ENCODE results near the gene MRPS23.

Gene MRPS23

DNA sequence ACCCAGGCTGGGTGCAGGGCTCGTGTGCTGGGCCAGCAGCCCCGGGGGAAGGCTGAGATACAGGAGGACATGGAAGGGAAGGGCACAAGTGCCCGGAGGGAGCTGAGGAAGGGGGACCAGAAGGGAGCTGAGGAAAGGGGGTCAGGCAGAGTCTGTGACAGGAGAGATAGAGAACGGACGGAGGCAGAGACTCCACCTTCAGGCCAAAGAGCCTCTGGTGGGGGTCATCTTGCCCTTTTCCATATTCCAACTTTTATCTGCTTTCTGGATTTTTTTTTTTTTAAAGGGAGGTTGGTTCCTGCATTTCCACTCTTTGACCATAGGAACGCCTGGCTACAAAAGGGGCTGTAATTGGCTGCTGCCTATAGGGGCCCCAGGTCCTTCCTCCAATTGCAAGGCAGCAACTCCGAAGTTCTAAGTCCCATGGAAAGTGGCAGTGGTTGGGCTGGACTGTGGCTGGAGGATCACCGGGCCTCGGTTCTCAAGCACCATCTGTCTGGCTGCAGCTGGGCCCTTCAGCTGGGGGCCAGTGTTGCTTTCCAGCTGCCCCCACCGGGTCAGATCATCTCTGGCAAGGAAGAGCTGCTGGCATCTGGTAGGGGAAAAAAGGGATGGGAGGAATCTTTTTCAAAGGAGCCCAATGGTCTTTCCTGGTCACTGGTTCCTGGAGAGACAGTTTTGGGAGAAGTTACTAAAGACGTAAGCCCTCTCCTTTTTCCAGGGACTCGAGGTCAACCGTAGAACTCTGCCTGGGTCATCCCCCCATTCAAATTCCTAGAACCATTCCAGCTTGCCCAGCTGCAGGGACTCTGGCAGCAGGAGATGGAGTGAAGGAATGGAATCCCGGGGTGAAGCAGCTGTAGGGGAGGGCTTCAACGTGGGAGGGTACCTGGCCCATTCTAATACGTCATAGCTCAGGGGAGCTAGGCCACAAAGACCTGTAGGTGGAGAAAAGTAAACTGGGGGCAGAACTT lies 13.1 kb upstream of the MRPS23 start:
- WGBS, 2 experiments = 54% methylated on average over 16 of the region's 16 CpGs
- H3K27me3 ChIP-seq (ENCODE audit: control insufficient read depth, insufficient read depth, low read length, poor library complexity, severe bottlenecking) = peaks cover 55% of the 10 kb centered on the region

DNA sequence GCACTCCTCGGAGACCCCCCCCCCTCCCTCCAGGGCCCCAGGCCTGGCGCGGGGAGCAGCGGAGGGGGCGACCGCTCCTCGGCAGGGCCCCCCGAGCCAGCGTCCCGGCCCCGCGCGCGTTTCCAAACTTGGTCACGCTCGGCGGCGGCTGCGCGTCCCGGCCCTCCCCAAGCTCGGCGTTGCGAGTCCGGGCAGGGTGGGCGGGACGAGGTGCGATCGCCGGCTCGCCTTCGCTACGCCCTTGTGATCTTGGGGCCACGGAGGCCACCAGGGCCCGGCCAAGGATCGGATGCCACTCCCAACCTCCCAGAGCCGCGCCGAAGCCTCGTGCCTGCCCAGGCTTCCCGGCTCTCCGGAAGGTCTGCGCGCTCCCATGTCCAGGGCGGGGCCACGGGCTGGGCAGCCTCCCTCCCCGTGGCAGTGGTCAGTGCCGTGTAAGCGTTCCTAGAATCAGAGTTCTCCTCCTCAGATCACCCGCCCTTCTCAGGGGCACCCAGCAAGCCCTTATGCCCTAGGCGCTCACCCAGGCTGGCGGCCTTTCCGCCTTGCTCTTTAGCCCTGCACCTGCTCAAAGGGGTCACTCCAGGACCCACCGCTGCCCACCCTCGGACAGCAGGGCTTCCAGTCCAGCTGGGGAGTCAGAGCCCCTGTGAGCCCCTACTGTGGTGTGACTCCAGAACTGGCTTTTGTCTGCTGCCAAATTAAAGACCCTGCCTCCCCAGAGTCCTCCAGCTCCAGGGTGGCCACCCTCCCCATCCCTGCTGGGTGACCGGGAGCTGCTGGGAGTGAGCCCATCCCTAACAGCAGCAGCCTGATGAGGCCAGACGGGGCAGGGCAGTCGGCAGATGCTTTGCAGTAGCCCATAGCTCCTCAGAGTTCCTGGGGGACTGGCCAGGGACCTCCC lies 12.2 kb upstream of the MRPS23 start:
- Histone ChIP-seq H3K27ac (ENCODE audit: insufficient read depth, low read depth, low read length, poor library complexity, severe bottlenecking) (no peak overlapping the region), H3K9me3 (ENCODE audit: control insufficient read depth, low read length) (no peaks in the 10 kb centered on the region), H3K4me1 (ENCODE audit: control insufficient read depth, insufficient read depth, low read length) (peaks cover 28% of the 10 kb centered on the region), H3K4me3 (ENCODE audit: insufficient read depth, low read depth, low read length) (peak overlapping the region; percentile 36), H3K36me3 (ENCODE audit: control insufficient read depth, insufficient read depth, low read length) (no peaks in the 10 kb centered on the region), H3K27me3 (ENCODE audit: control insufficient read depth, insufficient read depth, low read length, poor library complexity, severe bottlenecking) (peaks cover 55% of the 10 kb centered on the region)
- 10 to 12% methylated on average over 58 of the region's 58 CpGs for WGBS, 2 experiments

More for the DNA sequence above, 13.1 kb upstream of the MRPS23 start:
- Histone ChIP-seq H3K4me1 (ENCODE audit: control insufficient read depth, insufficient read depth, low read length) (peaks cover 30% of the 10 kb centered on the region), H3K4me3 (ENCODE audit: insufficient read depth, low read depth, low read length) (no peak overlapping the region), H3K27ac (ENCODE audit: insufficient read depth, low read depth, low read length, poor library complexity, severe bottlenecking) (no peak overlapping the region), H3K9me3 (ENCODE audit: control insufficient read depth, low read length) (no peaks in the 10 kb centered on the region), H3K36me3 (ENCODE audit: control insufficient read depth, insufficient read depth, low read length) (no peaks in the 10 kb centered on the region)

DNA sequence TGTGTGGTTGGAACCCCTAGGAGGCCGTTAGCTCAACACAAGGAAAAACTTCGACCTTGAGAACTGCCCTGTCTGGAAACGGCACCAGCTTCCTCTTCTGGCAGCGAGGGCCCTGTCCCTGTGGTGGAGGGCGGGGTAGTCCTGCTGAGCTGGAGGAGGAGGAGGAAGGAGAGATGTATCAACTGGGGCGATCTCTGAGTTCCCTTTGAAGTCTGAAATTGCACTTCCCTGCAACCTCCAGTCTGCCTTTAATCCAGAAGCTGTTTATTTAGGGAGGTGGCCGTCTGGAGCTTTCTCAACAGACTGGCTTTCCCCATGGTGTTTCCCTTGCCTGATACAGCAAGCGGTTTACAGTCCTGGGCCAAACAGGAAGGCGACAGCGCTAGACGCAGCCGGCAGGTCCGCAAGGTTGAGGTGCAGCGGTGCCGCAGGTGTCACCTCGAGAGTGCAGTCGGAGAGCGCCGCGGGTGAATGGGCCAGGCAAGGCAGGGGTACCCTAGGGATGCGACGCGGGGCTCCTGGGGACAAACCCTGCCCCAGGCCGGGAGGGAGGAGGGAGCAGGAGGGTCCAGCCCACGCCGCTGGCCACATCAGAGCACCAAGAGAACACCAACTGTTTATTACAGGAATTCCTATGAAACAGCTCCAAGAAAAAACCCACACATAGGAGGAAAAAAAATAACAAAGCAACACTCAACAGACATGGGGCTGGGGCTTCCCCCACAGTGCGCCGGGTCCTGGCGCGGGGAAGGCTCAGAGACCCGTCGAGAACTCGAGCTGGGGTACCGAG lies 11.4 kb upstream of the MRPS23 start:
- H3K4me1 ChIP-seq (ENCODE audit: control insufficient read depth, insufficient read depth, low read length) = peaks cover 28% of the 10 kb centered on the region
- H3K9me3 ChIP-seq (ENCODE audit: control insufficient read depth, low read length) = no peaks in the 10 kb centered on the region
- peaks cover 55% of the 10 kb centered on the region for H3K27me3 ChIP-seq (ENCODE audit: control insufficient read depth, insufficient read depth, low read length, poor library complexity, severe bottlenecking)
- 4 to 5% methylated on average over 34 of the region's 34 CpGs for WGBS, 2 experiments
- no peaks in the 10 kb centered on the region for H3K36me3 ChIP-seq (ENCODE audit: control insufficient read depth, insufficient read depth, low read length)
- peak overlapping the region; percentile 36 for H3K4me3 ChIP-seq (ENCODE audit: insufficient read depth, low read depth, low read length)
- no peak overlapping the region for H3K27ac ChIP-seq (ENCODE audit: insufficient read depth, low read depth, low read length, poor library complexity, severe bottlenecking)

DNA sequence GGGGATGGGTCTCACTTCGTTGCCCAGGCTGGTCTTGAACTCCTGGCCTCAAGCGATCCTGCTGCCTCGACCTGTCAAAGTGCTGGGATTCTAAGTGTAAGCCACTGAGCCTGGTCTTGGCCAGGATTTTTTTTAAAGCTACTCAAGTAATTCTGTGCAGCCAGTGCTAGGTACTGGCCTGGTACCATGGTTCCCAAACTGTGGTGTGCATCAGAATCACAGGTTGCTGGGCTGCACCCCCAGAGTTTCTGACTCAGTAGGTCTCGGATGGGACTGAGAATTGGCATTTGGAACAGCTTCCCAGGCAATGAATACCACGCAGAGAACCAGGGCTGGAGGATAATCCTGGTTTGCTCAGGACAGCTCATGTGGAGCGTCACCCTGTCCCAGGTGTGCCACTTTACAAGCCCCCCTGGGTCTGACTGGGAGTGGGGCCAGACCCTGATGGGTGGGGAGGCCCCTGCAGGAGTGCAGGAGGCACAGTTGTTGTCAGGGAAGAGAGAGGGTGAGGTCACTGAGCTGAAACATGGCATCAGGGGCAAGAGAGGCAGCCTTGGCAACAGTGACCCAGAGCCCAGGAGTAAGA lies 10.7 kb upstream of the MRPS23 start:
- WGBS, 2 experiments = 85 to 86% methylated on average over 6 of the region's 6 CpGs
- Histone ChIP-seq H3K36me3 (ENCODE audit: control insufficient read depth, insufficient read depth, low read length) (no peaks in the 10 kb centered on the region), H3K4me1 (ENCODE audit: control insufficient read depth, insufficient read depth, low read length) (peaks cover 28% of the 10 kb centered on the region), H3K4me3 (ENCODE audit: insufficient read depth, low read depth, low read length) (no peak overlapping the region), H3K27me3 (ENCODE audit: control insufficient read depth, insufficient read depth, low read length, poor library complexity, severe bottlenecking) (peaks cover 55% of the 10 kb centered on the region), H3K27ac (ENCODE audit: insufficient read depth, low read depth, low read length, poor library complexity, severe bottlenecking) (no peak overlapping the region), H3K9me3 (ENCODE audit: control insufficient read depth, low read length) (no peaks in the 10 kb centered on the region)

DNA sequence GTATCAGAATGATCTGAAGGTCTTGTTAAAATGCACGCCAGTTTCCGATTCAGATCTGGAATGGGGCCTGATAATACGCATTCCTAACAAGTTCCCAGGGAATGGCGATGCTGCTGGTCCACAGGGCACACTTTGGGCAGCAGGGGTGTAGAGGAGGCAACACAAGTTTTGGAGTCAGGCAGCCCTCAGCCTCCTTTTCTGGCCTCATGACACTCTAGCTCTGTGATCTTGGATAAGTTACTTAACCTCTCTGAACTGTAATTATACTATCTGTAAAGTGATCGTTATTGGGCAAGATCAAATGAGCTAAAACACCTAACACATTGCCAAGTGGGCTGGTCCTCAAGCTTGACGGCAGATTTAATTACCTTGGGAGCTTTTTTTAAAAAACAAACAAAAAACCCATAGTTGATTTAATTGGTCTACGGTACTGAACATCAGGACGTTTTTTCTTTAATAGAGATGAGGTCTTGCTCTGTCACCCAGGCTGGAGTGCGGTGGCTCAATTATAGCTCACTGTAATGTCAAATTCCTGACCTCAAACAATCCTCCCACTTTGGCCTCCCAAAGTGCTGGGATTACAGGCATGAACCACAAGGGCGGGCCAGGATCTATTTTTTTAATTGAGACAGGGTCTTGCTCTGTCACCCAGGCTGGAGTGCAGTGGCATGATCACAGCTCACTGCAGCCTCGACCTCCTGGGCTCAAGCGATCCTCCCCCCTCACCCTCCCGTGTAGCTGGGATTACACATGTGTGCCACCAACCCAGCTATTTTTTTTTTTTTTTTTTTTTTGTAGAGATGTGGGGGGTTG lies 10.0 kb upstream of the MRPS23 start:
- H3K27me3 ChIP-seq (ENCODE audit: control insufficient read depth, insufficient read depth, low read length, poor library complexity, severe bottlenecking) = peaks cover 55% of the 10 kb centered on the region
- WGBS, 2 experiments = 80 to 84% methylated on average over 12 to 13 of the region's 13 CpGs

DNA sequence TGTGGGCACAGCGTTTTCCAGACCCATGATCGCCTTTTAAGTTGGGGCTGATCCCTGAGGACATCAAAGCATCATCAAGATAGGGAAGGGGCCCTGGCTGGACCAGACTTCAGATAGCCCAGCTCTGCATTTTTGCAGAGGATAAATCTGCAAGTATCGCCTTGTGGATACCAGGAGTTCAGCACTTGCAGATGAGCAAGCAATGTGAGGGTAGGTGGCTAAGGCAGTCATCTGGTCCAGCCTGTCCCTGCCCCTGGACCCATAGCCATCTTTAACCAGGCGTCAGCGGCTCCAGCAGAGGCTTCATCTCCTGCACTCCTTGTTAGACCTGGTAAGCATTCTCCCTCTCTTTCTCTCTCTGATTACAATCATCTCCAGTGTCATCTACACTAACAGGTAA lies 9.0 kb upstream of the MRPS23 start:
- H3K4me3 ChIP-seq (ENCODE audit: insufficient read depth, low read depth, low read length) = no peak overlapping the region
- peaks cover 52% of the 10 kb centered on the region for H3K27me3 ChIP-seq (ENCODE audit: control insufficient read depth, insufficient read depth, low read length, poor library complexity, severe bottlenecking)
- 93 to 94% methylated on average over 5 of the region's 5 CpGs for WGBS, 2 experiments
- no peak overlapping the region for H3K27ac ChIP-seq (ENCODE audit: insufficient read depth, low read depth, low read length, poor library complexity, severe bottlenecking)
- H3K4me1 ChIP-seq (ENCODE audit: control insufficient read depth, insufficient read depth, low read length) = peaks cover 28% of the 10 kb centered on the region
- H3K9me3 ChIP-seq (ENCODE audit: control insufficient read depth, low read length) = no peaks in the 10 kb centered on the region
- H3K36me3 ChIP-seq (ENCODE audit: control insufficient read depth, insufficient read depth, low read length) = no peaks in the 10 kb centered on the region

More for the DNA sequence above, 10.0 kb upstream of the MRPS23 start:
- H3K9me3 ChIP-seq (ENCODE audit: control insufficient read depth, low read length) = no peaks in the 10 kb centered on the region
- no peak overlapping the region for H3K4me3 ChIP-seq (ENCODE audit: insufficient read depth, low read depth, low read length)
- peaks cover 28% of the 10 kb centered on the region for H3K4me1 ChIP-seq (ENCODE audit: control insufficient read depth, insufficient read depth, low read length)
- no peak overlapping the region for H3K27ac ChIP-seq (ENCODE audit: insufficient read depth, low read depth, low read length, poor library complexity, severe bottlenecking)
- no peaks in the 10 kb centered on the region for H3K36me3 ChIP-seq (ENCODE audit: control insufficient read depth, insufficient read depth, low read length)

DNA sequence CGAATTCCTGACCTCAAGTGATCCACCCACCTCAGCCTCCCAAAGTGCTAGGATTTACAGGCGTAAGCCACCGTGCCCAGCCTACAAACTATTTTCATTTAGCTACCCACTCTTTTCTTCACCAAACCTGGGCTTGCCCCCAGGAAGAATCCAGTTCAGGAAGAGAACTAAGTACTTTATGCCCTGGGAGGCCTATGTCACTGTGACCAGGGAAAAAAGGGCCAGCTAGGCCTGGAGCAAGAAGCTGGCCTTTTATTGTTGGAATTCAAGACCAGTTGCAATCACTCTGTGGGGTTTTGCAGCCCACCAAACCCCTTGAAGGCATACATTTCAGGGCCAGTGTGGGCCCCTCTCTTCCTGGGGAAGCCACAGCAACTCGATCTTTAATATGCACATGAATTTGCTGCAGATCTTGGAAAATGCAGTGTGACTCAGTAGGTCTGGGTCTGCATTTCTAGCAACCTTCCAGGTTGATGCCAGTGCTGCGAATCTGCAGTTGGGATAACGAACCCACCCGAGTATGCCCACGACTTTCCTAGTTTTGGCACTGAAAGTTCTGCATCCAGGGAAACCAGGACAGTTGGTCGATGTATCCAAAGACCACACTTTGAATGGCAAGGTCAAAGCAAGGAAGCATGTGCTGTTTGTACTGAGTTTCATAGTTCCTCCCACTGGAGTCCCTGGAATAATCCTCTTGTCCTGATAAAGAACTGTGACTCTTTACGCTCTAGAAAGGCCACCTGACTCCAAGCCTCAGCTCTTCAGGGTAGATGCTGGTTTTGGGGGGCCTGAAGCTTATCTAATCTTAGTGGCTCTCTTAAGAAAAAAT lies 7.2 kb upstream of the MRPS23 start:
- H3K36me3 ChIP-seq (ENCODE audit: control insufficient read depth, insufficient read depth, low read length) = no peaks in the 10 kb centered on the region
- peaks cover 12% of the 10 kb centered on the region for H3K4me1 ChIP-seq (ENCODE audit: control insufficient read depth, insufficient read depth, low read length)
- no peak overlapping the region for H3K4me3 ChIP-seq (ENCODE audit: insufficient read depth, low read depth, low read length)
- peaks cover 38% of the 10 kb centered on the region for H3K27me3 ChIP-seq (ENCODE audit: control insufficient read depth, insufficient read depth, low read length, poor library complexity, severe bottlenecking)
- no peaks in the 10 kb centered on the region for H3K9me3 ChIP-seq (ENCODE audit: control insufficient read depth, low read length)
- WGBS, 2 experiments = 93 to 94% methylated on average over 10 of the region's 10 CpGs
- H3K27ac ChIP-seq (ENCODE audit: insufficient read depth, low read depth, low read length, poor library complexity, severe bottlenecking) = no peak overlapping the region

DNA sequence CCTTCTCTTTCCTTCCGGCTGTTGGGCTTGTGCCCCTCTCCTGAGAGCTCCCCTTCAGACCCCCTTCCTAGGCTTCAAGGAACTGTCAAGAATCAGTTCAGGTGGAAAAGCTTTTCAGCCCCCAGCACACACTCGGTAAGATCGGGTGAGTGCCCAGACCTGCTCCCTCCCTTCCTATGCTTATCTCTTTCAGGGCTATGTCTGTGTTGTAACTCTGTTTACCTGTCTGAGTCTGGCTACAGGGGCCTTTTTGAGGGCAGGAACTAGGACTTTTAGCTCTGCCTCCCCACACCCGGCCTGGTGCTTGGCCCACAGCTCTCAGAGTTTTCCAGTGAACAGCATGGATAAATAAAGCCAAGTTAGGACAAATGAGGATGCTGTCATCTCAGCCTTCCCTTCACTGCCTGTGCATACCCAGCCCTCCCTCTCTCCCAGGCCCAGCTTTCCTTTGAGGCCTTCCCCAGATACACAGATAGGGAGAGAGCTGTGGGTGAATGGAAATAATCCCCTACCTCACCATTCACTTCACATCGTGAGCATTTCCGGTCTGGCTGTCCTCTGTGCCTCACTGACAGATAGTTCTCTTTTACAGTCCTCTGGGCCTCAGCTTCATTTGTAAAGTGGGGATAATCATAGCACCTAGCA lies 5.7 kb upstream of the MRPS23 start:
- Histone ChIP-seq H3K27ac (ENCODE audit: insufficient read depth, low read depth, low read length, poor library complexity, severe bottlenecking) (no peak overlapping the region), H3K27me3 (ENCODE audit: control insufficient read depth, insufficient read depth, low read length, poor library complexity, severe bottlenecking) (peaks cover 23% of the 10 kb centered on the region), H3K9me3 (ENCODE audit: control insufficient read depth, low read length) (no peaks in the 10 kb centered on the region), H3K4me3 (ENCODE audit: insufficient read depth, low read depth, low read length) (no peak overlapping the region), H3K4me1 (ENCODE audit: control insufficient read depth, insufficient read depth, low read length) (peaks cover 4% of the 10 kb centered on the region), H3K36me3 (ENCODE audit: control insufficient read depth, insufficient read depth, low read length) (no peaks in the 10 kb centered on the region)
- WGBS, 2 experiments = 73 to 79% methylated on average over 6 of the region's 6 CpGs

Data from ectodermal cell (in vitro differentiated cells).